Lung (tissue), 12 donors: ENCODE data around the gene NOP9. TPM values are rescaled to one million over a fixed set of nuclear protein-coding genes. Genes with fewer than 3 reads are reported as not detected.

Source experiments
- ATAC-seq: fragments of 200-7000 bp; cut with Tn5 transposase; one replicate; pipeline ENCODE4 v1.9.1; 2020; ENCODE audit warnings: moderate number of reproducible peaks; ENCODE audit not compliant: insufficient read depth, low FRiP score
- DNase-seq, 3 donors: peaks; one replicate each; pipeline ENCODE4 v3.0.0-alpha.2; 2013 to 2017
- H3K27ac ChIP-seq, 2 donors: one replicate each; pipeline ENCODE4 v1.5.1; 2013; ENCODE audit warnings: mild to moderate bottlenecking in 2 of 2, moderate library complexity in 2 of 2, control low read depth in 1 of 2, inconsistent platforms in 1 of 2, low read depth in 1 of 2, low read length in 1 of 2
- H3K27me3 ChIP-seq, 3 donors: one replicate each; pipeline ENCODE4 v1.5.1; 2013; ENCODE audit warnings: low read length in 2 of 3; ENCODE audit not compliant: control insufficient read depth in 3 of 3, insufficient read depth in 3 of 3
- H3K36me3 ChIP-seq, 4 donors: one replicate each; pipeline ENCODE4 v1.5.1; 2013; ENCODE audit warnings: low read length in 4 of 4, mild to moderate bottlenecking in 1 of 4, moderate library complexity in 1 of 4; ENCODE audit not compliant: control insufficient read depth in 4 of 4, insufficient read depth in 4 of 4
- H3K4me1 ChIP-seq, 5 donors: one replicate each; pipeline ENCODE4 v1.5.1; 2013; ENCODE audit warnings: low read length in 5 of 5, mild to moderate bottlenecking in 2 of 5, moderate library complexity in 1 of 5; ENCODE audit not compliant: control insufficient read depth in 5 of 5, insufficient read depth in 5 of 5
- H3K4me3 ChIP-seq: one replicate; pipeline ENCODE4 v1.5.1; 2013; ENCODE audit warnings: mild to moderate bottlenecking, control low read depth, moderate library complexity
- H3K9ac ChIP-seq, 2 donors: one replicate each; pipeline ENCODE4 v1.5.1; 2013; ENCODE audit warnings: low read length in 2 of 2, control low read depth in 1 of 2; ENCODE audit not compliant: insufficient read depth in 1 of 2
- H3K9me3 ChIP-seq, 4 donors: one replicate each; pipeline ENCODE4 v1.5.1; 2013; ENCODE audit warnings: low read length in 3 of 4, mild to moderate bottlenecking in 1 of 4, moderate library complexity in 1 of 4; ENCODE audit not compliant: control insufficient read depth in 4 of 4, insufficient read depth in 3 of 4
- WGBS, 2 donors: extraction: QIAGEN DNeasy Blood & Tissue Kit; methylation state at CpG; one replicate each; pipeline ENCODE4 v1.1.7; 2013; 5-methylcytosine and 5-hydroxymethylcytosine counted together
- polyA plus RNA-seq, 2 donors: library from polyadenylated mRNA; stranded (reverse); fragments of 200-250 nt; gene quantifications; one replicate each; pipeline ENCODE4 v1.2.1, GENCODE V29; 2013
- total RNA-seq, 2 donors: library from RNA; depleted of rRNA in 1 of 2; stranded (reverse); fragments of >200 nt in 1 of 2; gene quantifications; one replicate each; pipeline ENCODE4 v1.2.1, GENCODE V29; 2014 to 2021
- TF ChIP-seq, protein P1 (sequence below): IDR thresholded peaks from 2 replicates; pipeline ENCODE4 v1.5.1; 2012; ENCODE audit warnings: mild to moderate bottlenecking; ENCODE audit errors: control extremely low read depth, extremely low read depth
- donor health status: control.
- donor health status: control.
- donor health status: Bipolar disorder and iron deficiency.
- donor health status: healthy.
- donor health status: DM: yes; HTN: yes; CAD: no.

The NOP9 gene
- total and polyA plus RNA-seq, 4 donors, result 12.1 to 25.9 (median 13.8) TPM

- Histone ChIP-seq H3K36me3 (peaks cover 0 to 18% (median under 1%) of the 10 kb centered on the region in 4 donors), H3K27me3 (no peaks in the 10 kb centered on the region), H3K9me3 (no peaks in the 10 kb centered on the region), H3K27ac (peak overlapping the region in 1 of 2 donors; percentile 71), H3K9ac (peak overlapping the region in 1 of 2 donors; percentile 15), H3K4me3 (no peak overlapping the region), H3K4me1 (peaks cover 4 to 11% (median 6%) of the 10 kb centered on the region in 5 donors)
- no peak for ATAC-seq
- WGBS, 2 donors, result 69 to 91% methylated on average over 2 of the region's 2 CpGs
- peak in 1 of 3 donors; percentile 13 for DNase-seq
- TF ChIP-seq, protein P1, sequence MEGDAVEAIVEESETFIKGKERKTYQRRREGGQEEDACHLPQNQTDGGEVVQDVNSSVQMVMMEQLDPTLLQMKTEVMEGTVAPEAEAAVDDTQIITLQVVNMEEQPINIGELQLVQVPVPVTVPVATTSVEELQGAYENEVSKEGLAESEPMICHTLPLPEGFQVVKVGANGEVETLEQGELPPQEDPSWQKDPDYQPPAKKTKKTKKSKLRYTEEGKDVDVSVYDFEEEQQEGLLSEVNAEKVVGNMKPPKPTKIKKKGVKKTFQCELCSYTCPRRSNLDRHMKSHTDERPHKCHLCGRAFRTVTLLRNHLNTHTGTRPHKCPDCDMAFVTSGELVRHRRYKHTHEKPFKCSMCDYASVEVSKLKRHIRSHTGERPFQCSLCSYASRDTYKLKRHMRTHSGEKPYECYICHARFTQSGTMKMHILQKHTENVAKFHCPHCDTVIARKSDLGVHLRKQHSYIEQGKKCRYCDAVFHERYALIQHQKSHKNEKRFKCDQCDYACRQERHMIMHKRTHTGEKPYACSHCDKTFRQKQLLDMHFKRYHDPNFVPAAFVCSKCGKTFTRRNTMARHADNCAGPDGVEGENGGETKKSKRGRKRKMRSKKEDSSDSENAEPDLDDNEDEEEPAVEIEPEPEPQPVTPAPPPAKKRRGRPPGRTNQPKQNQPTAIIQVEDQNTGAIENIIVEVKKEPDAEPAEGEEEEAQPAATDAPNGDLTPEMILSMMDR, result no peak
Measured at GRCh38 chr14:24272467-24272866, 27.2 kb upstream of the NOP9 start.

DNA sequence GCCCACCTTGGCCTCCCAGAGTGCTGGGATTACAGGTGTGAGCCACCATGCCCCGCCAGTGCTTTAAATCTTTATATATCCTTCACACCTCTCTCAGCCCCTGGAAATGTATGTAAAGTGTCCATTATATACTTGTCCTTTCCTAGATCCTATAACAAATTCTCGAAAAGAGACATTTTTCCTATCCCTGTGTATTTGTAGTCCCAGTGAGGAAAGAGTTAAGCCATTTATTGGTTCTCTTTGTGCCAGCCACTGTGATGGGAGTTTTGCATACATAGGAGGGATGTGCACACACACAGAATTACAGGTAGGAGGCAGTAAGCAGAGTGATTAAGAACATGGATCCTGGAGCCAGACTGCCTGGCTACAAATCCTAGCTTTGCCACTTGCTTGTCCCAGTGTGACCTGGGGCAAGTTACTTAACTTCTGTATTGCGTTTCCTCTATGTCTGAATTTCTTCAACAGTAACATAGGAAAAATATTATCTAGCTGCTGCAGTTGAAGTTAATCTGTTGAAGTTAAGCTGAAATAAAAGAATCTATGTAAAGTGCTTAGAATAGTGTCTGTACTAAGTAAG is 26.1 kb upstream of the NOP9 start:
- Histone ChIP-seq H3K4me3 (no peak overlapping the region), H3K27me3 (no peaks in the 10 kb centered on the region), H3K9ac (no peak overlapping the region), H3K36me3 (peaks cover 0 to 10% (median 0%) of the 10 kb centered on the region in 4 donors), H3K27ac (peak overlapping the region; percentile 0 to 79), H3K4me1 (peaks cover 4 to 11% (median 6%) of the 10 kb centered on the region in 5 donors), H3K9me3 (no peaks in the 10 kb centered on the region)
- DNase-seq, result no peak
- TF ChIP-seq, protein P1, result no peak
- 52 to 66% methylated on average over 3 of the region's 3 CpGs for WGBS, 2 donors
- no peak for ATAC-seq

GRCh38 chr14:24274101-24274543 is 25.5 kb upstream of the NOP9 start:
- Histone ChIP-seq H3K27me3 (no peaks in the 10 kb centered on the region), H3K36me3 (peaks cover 0 to 5% (median 0%) of the 10 kb centered on the region in 4 donors), H3K27ac (peak overlapping the region; percentile 0 to 78), H3K4me3 (no peak overlapping the region), H3K9ac (no peak overlapping the region), H3K9me3 (no peaks in the 10 kb centered on the region), H3K4me1 (peaks cover 4 to 11% (median 6%) of the 10 kb centered on the region in 5 donors)
- TF ChIP-seq, protein P1, result no peak
- peak; percentile 28 for ATAC-seq
- WGBS, 2 donors, result 36 to 42% methylated on average over 3 of the region's 3 CpGs
- peak in 2 of 3 donors; percentile 29 to 58 for DNase-seq
